HTR-8/SVneo (cell line): ENCODE results near the gene HEATR1.
"Not testable (repeated sequence)": the region's sequence is repeated elsewhere in the genome, so short reads cannot be mapped to it uniquely, and the experiment has no call there.

ENCODE experiments used
- DNase-seq: peaks from one replicate; pipeline ENCODE4 v3.0.0; 2011; ENCODE audit warnings: low spot score, mixed read lengths; ENCODE audit not compliant: insufficient read length
- FAIRE-seq: peaks from 2 replicates; lab custom pipeline; 2011; peaks lifted over from hg19 to GRCh38; lab: Jason Lieb, UNC

HEATR1 gene

GRCh38 chr1:236604905-236605806 is 840 bp upstream of the HEATR1 start:
- no peak for DNase-seq
- FAIRE-seq, result no peak

- no peak for FAIRE-seq
- DNase-seq, result no peak
Measured at GRCh38 chr1:236602171-236602570, 2.1 kb downstream of the HEATR1 start.

GRCh38 chr1:236590553-236591150 is 13.7 kb downstream of the HEATR1 start:
- DNase-seq (no peak), FAIRE-seq (no peak)

DNA sequence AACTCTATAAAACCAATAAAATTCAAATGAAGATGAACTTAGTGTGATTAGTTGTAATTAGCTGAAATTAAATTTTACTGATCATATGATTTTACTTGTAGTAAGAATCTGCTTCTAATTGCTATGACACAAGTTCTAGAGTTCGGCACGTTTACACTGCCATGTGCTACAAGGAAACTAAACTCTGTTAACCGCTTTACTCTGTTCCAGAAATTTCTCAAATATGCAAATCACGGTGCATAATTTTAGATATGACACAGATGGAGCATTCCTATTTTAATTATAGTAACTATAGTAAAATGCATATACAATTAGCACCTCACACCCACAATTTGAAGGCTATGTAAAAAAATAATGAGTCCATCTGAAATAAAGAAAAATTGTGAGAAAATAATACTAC is 14.8 kb downstream of the HEATR1 start:
- DNase-seq, result no peak
- FAIRE-seq, result no peak

DNA sequence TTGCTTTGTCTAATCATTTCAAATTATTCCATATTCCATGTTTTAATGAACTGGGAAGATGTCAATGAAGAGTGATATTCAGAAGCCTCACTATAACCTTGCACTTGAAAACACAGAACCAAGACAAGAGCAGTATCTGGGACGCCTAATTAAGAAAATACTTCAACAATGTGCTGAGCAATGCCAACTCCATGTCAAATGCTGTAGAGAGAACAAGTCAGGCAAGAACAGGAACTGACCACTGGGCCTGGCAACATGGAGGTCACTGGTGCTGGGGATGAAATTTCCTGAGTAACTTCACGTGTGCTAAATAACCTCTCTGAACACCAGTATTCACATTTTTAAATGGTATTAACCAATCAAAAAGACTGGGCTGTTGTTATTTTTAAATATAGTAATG is 22.8 kb downstream of the HEATR1 start:
- FAIRE-seq (no peak), DNase-seq (no peak)

DNA sequence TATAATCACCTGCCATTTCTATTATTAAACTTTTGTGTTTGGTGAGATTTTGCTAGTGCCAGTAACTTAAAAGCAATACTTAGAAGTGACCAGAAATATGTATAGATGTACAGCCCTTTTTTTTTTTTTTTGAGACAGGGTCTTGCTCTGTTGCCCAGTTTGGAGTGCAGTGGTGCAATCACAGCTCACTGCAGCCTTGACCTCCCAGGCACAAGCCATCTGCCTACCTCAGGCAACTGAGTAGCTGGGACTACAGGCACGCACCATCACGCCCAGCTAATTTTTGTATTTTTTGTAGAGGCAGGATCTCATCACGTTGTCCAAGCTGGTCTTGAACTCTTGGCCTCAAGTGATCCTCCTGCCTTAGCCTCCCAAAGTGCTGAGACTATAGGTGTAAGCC is 23.9 kb downstream of the HEATR1 start:
- not testable (repeated sequence) for FAIRE-seq, DNase-seq

DNA sequence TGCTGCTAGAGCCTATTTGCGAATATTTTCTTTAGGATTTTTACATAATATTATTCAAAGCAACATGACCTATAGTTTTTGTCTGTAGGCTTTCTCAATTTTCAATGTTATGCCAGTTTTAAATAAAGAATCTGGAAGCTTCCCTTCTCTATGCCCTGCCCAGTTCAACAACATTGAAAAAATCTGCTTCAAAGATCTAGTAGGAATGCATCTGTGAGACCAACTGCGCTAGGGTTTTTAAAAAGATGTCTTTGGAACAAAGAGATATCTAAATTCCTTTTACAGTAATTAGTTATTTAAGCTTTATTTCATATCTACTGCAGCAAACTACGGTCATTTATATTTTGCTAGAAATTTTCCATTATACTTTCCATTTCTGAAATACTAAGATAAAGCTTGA is 25.7 kb downstream of the HEATR1 start:
- no peak for FAIRE-seq
- no peak for DNase-seq

- not testable (repeated sequence) for DNase-seq, FAIRE-seq
Measured at GRCh38 chr1:236577041-236577440, 27.3 kb downstream of the HEATR1 start.

- DNase-seq, result no peak
- FAIRE-seq, result no peak
Measured at GRCh38 chr1:236576004-236576403, 28.3 kb downstream of the HEATR1 start.

DNA sequence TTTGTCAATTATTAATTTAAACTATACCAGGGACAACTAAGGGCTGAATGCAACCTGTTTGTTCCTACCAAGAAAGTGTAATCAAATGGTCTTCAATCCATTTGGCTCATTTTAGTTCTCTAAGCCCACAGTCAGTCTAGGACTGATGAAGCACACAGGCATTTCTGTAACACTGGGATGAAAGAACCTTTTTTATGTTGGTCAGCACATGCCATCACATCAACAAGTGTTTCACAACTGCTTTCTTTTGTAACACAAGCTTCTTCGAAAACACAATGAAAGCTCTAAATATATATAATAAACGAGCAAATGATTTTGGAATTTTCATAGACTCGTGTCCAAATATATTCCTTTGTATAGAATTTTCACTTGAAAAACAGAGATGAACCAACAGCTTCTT is 28.8 kb downstream of the HEATR1 start:
- FAIRE-seq, result no peak
- DNase-seq, result no peak

DNA sequence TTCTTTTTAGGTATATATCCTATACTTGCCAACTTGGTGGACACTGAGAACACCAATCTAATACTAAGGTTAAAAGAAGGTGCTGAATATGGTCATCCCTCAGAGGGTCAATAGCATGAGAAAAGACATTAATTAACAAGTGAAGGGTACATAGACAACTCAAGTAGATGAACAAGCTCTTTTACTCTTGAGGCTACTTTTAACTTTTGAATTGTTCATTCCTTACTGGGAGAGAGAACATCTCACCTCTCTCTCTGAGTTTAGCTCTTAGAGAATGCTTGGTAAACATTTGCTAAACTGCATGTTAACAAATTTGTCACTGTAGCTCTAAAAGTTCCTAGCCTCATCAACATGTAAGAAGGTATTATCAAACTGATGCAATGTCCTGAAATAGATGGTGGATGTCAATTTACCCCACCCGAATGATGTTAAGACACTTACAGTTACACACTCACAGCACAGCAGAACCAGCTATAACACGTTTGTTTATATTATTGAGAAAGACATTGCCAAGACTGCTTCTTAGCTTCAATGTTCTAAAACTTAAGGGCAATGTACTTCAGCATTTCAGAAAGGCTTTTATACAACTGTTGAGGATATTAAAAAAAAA is 35.9 kb downstream of the HEATR1 start:
- no peak for DNase-seq
- no peak for FAIRE-seq

GRCh38 chr1:236565530-236565929 is 38.8 kb downstream of the HEATR1 start:
- DNase-seq (no peak), FAIRE-seq (no peak)

- FAIRE-seq (no peak), DNase-seq (no peak)
Measured at GRCh38 chr1:236561976-236562375, 42.3 kb downstream of the HEATR1 start.

DNA sequence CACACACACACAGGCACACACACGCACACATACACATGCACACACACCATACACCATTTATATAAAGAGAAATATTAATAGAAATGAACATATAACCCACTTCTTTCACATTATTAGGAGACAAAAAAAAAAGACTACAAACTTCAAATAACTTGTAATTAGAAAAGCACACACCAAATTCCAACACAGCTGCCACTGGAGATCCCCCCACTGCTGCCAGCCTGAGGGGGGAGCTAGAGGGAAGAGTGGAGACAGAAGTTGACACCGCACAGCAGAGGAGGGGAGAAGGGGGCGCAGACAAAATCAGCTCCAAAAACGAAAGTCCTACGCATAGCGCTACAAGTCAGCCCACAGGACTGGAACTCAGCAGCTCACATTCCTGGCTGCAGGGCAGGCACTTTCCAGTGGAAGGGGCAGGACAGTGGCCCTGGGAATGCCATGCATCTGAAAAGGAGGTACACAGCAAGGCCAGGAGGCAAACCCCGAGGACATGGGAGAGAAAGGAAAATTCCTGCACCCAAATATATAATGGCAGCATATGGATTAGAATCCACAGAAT is 44.0 kb downstream of the HEATR1 start:
- no peak for FAIRE-seq
- DNase-seq, result no peak

GRCh38 chr1:236558846-236559245 is 45.5 kb downstream of the HEATR1 start:
- FAIRE-seq (no peak), DNase-seq (no peak)

DNA sequence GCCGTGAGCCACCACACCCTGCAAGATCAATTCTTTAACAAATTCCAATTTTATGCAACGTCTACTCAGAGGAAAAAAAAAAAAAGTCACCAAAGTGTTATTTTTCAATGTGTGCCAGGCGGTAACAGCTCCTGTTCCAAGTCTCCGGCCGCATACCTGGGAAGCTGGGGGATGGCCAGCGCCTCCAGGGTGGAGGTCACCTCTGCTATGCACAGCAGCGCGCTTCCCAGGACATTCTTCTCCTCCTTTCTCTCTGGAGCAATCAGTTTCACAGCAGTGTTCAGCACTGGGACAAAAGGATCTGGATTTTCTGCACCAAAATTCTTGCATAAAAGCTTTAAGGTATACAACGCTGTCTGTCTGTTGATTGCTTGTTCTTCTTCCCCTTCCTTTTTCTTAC is 46.2 kb downstream of the HEATR1 start:
- DNase-seq (no peak), FAIRE-seq (no peak)

DNA sequence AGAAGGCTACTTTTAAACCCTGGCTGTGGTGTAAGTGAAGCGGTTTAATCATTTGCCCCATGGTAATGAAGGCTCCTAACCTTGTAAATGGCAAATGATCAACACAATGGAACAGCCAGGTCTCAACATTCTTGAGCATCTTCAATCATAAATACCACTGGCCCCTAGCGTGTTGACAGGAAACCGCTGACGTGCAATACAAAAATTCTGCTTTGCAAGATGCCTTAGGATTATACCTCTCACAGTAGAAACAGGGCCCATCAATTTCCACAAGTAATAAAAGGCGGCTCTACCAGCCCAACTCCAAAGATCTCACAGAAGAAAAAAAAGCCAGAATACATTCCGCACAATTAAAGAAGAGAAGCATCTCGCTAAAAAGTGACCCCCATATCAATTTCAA is 47.7 kb downstream of the HEATR1 start:
- FAIRE-seq (no peak), DNase-seq (no peak)

DNA sequence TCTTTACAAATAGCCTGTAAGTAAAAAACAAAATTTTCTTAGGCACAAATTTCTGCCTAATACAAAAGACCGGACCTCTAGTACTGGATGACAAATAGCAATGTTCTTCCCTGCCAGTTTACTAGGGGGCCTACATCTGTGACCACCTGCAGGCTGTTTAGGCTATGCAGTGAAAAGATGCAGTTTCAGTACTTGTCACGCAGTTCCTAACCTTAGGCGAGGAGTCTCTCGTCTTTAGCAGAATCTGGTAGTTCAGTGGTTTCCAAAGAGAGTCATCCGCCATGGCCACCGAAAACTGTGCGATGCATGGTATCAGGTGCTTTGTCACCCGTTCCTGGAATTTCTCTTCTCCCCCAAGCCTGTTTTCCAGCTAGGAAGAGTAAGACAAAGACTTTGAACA is 50.9 kb downstream of the HEATR1 start:
- FAIRE-seq (no peak), DNase-seq (no peak)

DNA sequence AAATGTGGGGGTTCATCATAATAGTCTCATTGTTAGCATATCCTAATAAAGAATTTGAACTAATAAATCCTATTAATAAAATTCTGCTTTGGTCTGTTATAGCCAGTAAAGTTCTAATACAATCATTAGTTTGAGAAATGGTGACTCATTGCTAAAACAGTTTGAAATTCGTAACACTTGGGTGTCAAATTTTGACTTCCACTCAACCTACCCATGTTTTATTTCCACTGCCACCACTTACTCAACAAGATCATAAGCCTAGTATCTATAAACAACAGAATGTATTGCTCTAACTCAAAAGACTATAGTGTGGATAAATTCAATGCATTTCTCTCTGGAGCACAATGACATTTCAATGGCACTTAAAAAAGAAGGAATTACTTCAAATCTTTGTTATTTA is 51.4 kb downstream of the HEATR1 start:
- DNase-seq (no peak), FAIRE-seq (no peak)

DNA sequence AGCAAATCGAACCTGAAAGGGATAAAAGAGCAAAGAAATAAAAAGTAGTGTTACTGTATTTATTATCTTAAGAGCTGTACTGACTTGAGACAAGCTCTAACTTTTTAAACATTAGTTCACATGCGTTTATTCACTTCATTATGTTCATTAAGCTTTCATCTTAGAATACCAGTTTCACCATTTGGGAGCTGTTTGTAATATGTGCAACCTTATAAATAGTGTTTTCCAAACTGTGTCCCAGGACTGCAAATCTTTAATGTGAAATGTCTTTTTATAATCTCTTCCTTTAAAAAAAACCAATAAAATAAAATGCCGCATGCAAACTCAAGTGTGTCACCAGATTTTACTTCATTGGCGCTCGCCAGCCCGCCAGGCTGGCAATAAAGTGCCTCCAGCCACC is 52.2 kb downstream of the HEATR1 start:
- no peak for FAIRE-seq

More for the DNA sequence above, 52.2 kb downstream of the HEATR1 start:
- DNase-seq, result no peak
